ENCODE data around the gene NR1H3.
"Not testable (repeated sequence)": the region's sequence is repeated elsewhere in the genome, so short reads cannot be mapped to it uniquely, and the experiment has no call there.

Gene NR1H3

DNA sequence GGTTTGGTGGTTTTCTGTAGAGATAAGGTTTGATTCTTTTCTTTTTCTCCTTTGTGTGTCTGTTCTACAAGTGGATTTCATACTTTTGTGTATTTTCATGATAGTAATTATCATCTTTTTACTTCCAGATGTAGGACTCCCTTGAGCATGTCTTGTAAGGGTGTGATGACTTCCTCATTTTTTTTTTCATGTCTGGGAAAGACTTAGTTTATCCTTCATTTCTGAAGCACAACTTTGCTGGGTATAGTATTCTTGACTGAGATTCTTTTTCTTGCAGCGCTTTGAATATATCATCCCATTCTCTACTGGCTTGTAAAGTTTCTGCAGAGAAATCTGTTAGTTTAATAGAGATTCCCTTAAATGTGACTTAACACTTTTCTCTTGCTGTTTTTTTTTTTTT, 45.1 kb downstream of the NR1H3 start:
- DNase-seq (ENCODE audit: low read depth) = no peak
- H3K4me3 ChIP-seq (ENCODE audit: low read depth, low read length) = no peak overlapping the region
- TF ChIP-seq, protein P1, sequence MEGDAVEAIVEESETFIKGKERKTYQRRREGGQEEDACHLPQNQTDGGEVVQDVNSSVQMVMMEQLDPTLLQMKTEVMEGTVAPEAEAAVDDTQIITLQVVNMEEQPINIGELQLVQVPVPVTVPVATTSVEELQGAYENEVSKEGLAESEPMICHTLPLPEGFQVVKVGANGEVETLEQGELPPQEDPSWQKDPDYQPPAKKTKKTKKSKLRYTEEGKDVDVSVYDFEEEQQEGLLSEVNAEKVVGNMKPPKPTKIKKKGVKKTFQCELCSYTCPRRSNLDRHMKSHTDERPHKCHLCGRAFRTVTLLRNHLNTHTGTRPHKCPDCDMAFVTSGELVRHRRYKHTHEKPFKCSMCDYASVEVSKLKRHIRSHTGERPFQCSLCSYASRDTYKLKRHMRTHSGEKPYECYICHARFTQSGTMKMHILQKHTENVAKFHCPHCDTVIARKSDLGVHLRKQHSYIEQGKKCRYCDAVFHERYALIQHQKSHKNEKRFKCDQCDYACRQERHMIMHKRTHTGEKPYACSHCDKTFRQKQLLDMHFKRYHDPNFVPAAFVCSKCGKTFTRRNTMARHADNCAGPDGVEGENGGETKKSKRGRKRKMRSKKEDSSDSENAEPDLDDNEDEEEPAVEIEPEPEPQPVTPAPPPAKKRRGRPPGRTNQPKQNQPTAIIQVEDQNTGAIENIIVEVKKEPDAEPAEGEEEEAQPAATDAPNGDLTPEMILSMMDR (IDR thresholded peaks at IDR 0.05; ENCODE audit: control insufficient read depth, extremely low read depth, insufficient read depth) = no peak

DNA sequence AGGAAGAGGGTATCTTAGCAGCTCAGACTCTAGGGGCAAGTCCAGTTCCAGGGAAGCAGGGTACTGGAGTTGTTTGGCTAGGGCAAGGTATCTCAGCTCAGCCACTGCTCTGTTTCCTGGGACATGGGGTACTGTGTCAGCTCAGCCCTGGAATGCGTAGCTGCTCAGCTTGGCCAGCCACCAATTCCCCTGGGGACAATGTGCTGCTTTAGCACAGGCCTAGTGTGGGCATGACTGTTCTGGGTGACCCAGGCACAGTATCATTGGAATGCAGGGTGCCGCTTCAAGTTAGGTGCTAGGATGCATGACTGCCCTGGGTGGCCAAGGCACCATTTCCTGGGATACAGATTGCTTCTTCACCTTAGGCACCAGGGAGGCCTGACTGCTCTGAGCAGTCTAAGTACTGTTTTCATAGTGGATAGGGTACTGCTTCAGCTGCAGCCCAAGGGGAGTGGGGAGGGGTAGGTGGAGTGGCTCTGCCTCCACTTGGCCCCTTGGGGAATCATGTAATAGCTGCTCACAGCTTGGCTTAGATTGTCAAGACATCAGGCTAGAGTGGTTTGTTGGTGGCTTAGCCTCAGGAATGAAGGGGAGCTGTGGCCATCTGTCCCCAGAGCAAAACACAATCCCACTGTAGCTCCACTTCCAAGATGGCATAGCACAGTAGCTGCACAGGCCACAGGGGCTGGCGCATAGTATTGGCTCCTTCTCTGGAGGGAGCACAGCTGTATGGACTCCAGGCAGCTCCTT, 48.1 kb downstream of the NR1H3 start:
- no peak overlapping the region for H3K4me3 ChIP-seq (ENCODE audit: low read depth, low read length)
- DNase-seq (ENCODE audit: low read depth) = no peak
- TF ChIP-seq, protein P1 (IDR thresholded peaks at IDR 0.05; ENCODE audit: control insufficient read depth, extremely low read depth, insufficient read depth) = no peak

GRCh38 chr11:47306484-47306844, 48.7 kb downstream of the NR1H3 start:
- no peak for DNase-seq (ENCODE audit: low read depth)
- no peak overlapping the region for H3K4me3 ChIP-seq (ENCODE audit: low read depth, low read length)

GRCh38 chr11:47308050-47308823, 50.4 kb downstream of the NR1H3 start:
- no peak overlapping the region for H3K4me3 ChIP-seq (ENCODE audit: low read depth, low read length)
- no peak for DNase-seq (ENCODE audit: low read depth)
- TF ChIP-seq, protein P1 (IDR thresholded peaks at IDR 0.05; ENCODE audit: control insufficient read depth, extremely low read depth, insufficient read depth) = no peak

More at GRCh38 chr11:47306484-47306844, 48.7 kb downstream of the NR1H3 start:
- TF ChIP-seq, protein P1 (IDR thresholded peaks at IDR 0.05; ENCODE audit: control insufficient read depth, extremely low read depth, insufficient read depth) = no peak

DNA sequence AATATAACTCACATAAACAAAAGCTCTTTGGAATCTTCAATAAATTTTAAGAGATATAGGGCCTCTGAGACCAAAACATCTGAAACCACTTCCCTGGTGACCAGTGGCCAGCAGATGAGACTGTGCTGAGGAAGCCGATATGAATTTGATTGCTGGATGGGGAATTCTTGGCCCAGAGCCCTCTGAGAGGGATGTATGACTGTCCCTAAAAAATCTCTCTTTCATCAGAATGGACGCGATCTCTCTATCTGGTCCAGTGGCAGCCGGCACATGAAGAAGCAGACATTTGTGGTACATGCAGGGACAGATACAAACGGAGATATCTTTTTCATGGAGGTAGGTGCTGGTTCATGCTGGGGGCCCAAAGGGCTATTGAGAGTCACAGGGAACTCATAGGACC, 57.2 kb downstream of the NR1H3 start:
- TF ChIP-seq, protein P1 (IDR thresholded peaks at IDR 0.05; ENCODE audit: control insufficient read depth, extremely low read depth, insufficient read depth) = no peak
- no peak for DNase-seq (ENCODE audit: low read depth)
- no peak overlapping the region for H3K4me3 ChIP-seq (ENCODE audit: low read depth, low read length)

DNA sequence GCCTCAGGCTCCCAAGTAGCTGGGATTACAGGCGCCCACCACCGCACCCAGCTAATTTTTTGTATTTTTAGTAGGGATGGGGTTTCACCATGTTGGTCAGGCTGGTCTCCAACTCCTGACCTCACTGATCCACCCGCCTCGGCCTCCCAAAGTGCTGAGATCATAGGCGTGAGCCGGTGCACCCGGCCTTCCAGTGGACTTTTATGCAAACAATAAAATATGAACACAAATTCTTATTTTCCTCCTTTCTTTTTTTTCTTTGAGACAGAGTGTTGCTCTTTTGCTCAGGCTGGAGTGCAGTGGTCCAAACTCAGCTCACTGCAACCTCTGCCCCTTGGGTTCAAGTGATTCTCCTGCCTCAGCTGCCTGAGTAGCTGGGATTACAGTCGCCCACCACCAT, 58.7 kb downstream of the NR1H3 start:
- H3K4me3 ChIP-seq (ENCODE audit: low read depth, low read length); DNase-seq (ENCODE audit: low read depth): not testable (repeated sequence)

DNA sequence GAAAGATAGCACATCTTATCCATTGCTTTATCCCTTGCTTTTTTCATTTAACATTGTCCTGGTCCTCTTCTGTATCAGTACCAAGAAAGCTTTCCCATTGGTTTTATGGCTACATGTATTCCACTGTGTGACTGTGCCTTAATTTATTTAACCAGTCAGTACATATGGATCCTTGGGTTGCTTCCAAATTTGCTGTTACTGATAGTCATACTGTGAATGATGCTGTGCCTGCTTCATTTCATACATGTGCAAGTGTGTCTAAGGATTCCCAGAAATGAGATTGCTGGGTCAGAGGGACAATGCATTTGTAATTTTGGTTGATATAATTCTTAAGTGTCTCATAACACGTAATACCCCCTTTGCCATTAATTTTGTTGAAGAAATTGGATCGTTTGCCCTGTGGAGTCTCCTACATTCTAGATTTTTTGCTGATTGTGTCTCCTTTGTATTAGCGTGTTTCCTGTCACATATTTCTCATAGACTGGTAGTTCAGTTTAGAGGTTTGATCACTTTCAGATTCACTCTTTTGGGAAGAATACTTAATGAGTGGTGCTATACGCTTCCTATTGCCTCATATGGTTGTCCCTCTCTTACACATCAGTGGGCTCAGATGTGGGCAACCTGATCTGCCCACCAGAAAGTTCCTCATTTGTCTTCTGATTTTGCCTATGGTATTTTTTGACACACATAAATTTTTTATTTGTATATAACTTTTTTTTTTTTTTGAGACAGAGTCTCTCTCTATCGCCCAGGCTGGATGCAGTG, 59.5 kb downstream of the NR1H3 start:
- no peak for DNase-seq (ENCODE audit: low read depth)
- H3K4me3 ChIP-seq (ENCODE audit: low read depth, low read length) = no peak overlapping the region
- TF ChIP-seq, protein P1 (IDR thresholded peaks at IDR 0.05; ENCODE audit: control insufficient read depth, extremely low read depth, insufficient read depth) = no peak

Measured in LNCaP clone FGC (cell line).